Uterus (tissue), 4 donors: Measurements from ENCODE around the gene PACS1. TPM values are rescaled to one million over a fixed set of nuclear protein-coding genes. Genes with fewer than 3 reads are reported as not detected.

Experiments used
- DNase-seq, 2 donors: peaks; one replicate each; pipeline ENCODE4 v3.0.0-alpha.2; 2019 to 2020
- H3K27ac ChIP-seq, 2 donors: fragments of 200-600 bp; sonication (generic); 1 replicate in 1 of 2; 2 replicates in 1 of 2; pipeline ENCODE4 v1.5.1; 2016 to 2018
- H3K27me3 ChIP-seq, 2 donors: fragments of 200-600 bp; sonication (generic); one replicate each; pipeline ENCODE4 v1.5.1; 2018 to 2019; ENCODE audit warnings: control low read depth in 1 of 2
- H3K36me3 ChIP-seq, 2 donors: fragments of 200-600 bp; sonication (generic); one replicate each; pipeline ENCODE4 v1.5.1; 2019; ENCODE audit warnings: control low read depth in 1 of 2
- H3K4me1 ChIP-seq, 2 donors: fragments of 200-600 bp; sonication (generic); one replicate each; pipeline ENCODE4 v1.5.1; 2018 to 2019; ENCODE audit warnings: control low read depth in 1 of 2
- H3K4me3 ChIP-seq, 2 donors: fragments of 200-600 bp; sonication (generic); 1 replicate in 1 of 2; 2 replicates in 1 of 2; pipeline ENCODE4 v1.5.1; 2018 to 2019; ENCODE audit warnings: mild to moderate bottlenecking in 1 of 2
- H3K9me3 ChIP-seq, 2 donors: fragments of 200-600 bp; sonication (generic); one replicate each; pipeline ENCODE4 v1.5.1; 2019; ENCODE audit warnings: control low read depth in 1 of 2
- CTCF ChIP-seq, 4 experiments: fragments of 200-600 bp in 2 of 4; fragments of 450-650 bp in 2 of 4; sonication (generic) in 2 of 4; IDR thresholded peaks; one replicate each; pipeline ENCODE4 v1.5.1; 2016 to 2019; ENCODE audit warnings: antibody characterized with exemption in 4 of 4, mild to moderate bottlenecking in 2 of 4, moderate library complexity in 1 of 4
- POLR2A ChIP-seq, 2 donors: fragments of 450-650 bp; IDR thresholded peaks; one replicate each; pipeline ENCODE4 v1.6.1; 2016; ENCODE audit warnings: antibody characterized with exemption in 2 of 2, mild to moderate bottlenecking in 1 of 2, moderate library complexity in 1 of 2
- intact Hi-C: fragments of 100-400 bp; cut with DNase I; formaldehyde crosslinking; loops from one replicate; pipeline ENCODE4 v1.15.1; 2023; ENCODE audit warnings: low total_unique reads
- total RNA-seq, 4 donors: library from RNA; depleted of rRNA in 3 of 4; stranded (reverse); fragments of >200 nt in 3 of 4; gene quantifications; one replicate each; pipeline versions ENCODE4 v1.1.0 to v1.2.4, GENCODE V29; 2014 to 2023
- donor health status: DM: yes; HTN: yes; CAD: no.

The PACS1 gene
- total RNA-seq, 4 donors from 2014 or later, result 2.9 to 79.2 (median 57.2) TPM

GRCh38 chr11:66032957-66033735 lies 36.9 kb upstream of the PACS1 start:
- no peak overlapping the region for H3K4me3 ChIP-seq
- intact Hi-C loops, result no loop called here
- no peaks in the 10 kb centered on the region for H3K4me1 ChIP-seq
- no peak overlapping the region for H3K27ac ChIP-seq
- H3K27me3 ChIP-seq, result no peaks in the 10 kb centered on the region
- no peaks in the 10 kb centered on the region for H3K9me3 ChIP-seq
- no peaks in the 10 kb centered on the region for H3K36me3 ChIP-seq
- no peak for DNase-seq
- no peak for TF ChIP-seq CTCF (IDR thresholded peaks at IDR 0.05)
- no peak for TF ChIP-seq POLR2A (IDR thresholded peaks at IDR 0.05)

DNA sequence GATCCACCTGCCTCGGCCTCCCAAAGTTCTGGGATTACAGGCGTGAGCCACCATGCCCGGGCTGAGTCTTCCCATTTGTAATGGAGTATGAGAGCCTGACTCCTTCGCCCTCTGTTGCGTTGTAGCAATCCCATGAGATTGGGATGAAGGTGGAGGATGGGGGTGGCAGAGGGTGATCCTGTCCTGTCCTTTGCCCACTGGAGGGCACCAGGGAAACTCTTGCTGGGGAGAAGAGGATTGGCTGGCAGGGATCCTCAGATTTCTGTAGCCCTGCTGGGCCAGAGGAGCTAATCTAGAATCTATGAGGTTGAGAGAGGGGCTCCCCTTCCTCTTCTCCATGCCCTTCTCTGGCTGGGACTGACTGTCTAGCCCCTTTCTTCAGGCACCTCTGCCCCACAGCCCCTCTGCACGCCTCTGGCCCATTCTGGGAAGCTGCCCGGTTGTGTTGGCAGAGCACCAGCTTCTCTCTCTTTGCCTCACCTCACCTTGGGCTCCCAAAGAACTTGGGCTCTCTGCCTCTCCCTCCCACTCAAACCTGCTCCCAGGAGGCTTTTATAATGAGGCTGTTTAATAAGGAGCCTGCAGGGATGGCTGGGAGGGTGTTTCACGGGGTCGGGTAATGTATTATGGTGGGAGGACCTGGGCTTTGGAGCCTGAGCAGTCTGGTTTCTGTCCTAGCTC lies 34.3 kb upstream of the PACS1 start:
- TF ChIP-seq CTCF (IDR thresholded peaks at IDR 0.05), result no peak
- no peak for TF ChIP-seq POLR2A (IDR thresholded peaks at IDR 0.05)
- Histone ChIP-seq H3K4me3 (no peak overlapping the region), H3K27me3 (no peaks in the 10 kb centered on the region), H3K4me1 (no peaks in the 10 kb centered on the region), H3K27ac (no peak overlapping the region), H3K36me3 (no peaks in the 10 kb centered on the region), H3K9me3 (no peaks in the 10 kb centered on the region)
- DNase-seq, result no peak
- intact Hi-C loops, result no loop called here

GRCh38 chr11:66036334-66036710 lies 33.8 kb upstream of the PACS1 start:
- DNase-seq, result no peak
- TF ChIP-seq CTCF (IDR thresholded peaks at IDR 0.05) (no peak), POLR2A (IDR thresholded peaks at IDR 0.05) (no peak)
- Histone ChIP-seq H3K27ac (no peak overlapping the region), H3K36me3 (no peaks in the 10 kb centered on the region), H3K27me3 (no peaks in the 10 kb centered on the region), H3K9me3 (no peaks in the 10 kb centered on the region), H3K4me3 (no peak overlapping the region), H3K4me1 (no peaks in the 10 kb centered on the region)
- intact Hi-C loops, result no loop called here

GRCh38 chr11:66037327-66037726 lies 32.7 kb upstream of the PACS1 start:
- Histone ChIP-seq H3K36me3 (no peaks in the 10 kb centered on the region), H3K27me3 (no peaks in the 10 kb centered on the region), H3K4me3 (no peak overlapping the region), H3K9me3 (no peaks in the 10 kb centered on the region), H3K27ac (no peak overlapping the region), H3K4me1 (no peaks in the 10 kb centered on the region)
- DNase-seq, result no peak
- intact Hi-C loops, result no loop called here
- TF ChIP-seq CTCF (IDR thresholded peaks at IDR 0.05) (no peak), POLR2A (IDR thresholded peaks at IDR 0.05) (no peak)

DNA sequence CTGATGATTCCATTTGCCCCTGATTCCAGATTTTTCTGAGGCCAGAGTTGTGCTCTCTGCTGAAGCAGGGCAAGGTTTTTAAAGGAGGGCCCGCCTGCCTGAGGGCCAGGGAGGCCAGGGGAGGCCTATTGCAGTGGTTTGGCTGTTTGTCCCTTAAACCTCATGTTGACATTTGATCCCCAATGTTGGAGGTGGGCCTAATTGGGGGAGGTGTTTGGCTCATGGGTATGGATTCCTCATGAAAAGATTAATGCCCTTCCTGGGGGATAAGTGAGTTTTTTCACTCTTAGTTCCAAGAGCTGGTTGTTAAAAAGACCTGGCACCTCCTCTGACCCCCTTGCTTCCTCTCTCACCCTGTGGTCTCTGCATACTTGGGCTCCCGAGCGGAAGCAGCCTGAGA lies 30.3 kb upstream of the PACS1 start:
- DNase-seq, result no peak
- H3K9me3 ChIP-seq, result no peaks in the 10 kb centered on the region
- H3K4me3 ChIP-seq, result no peak overlapping the region
- intact Hi-C loops, result no loop called here
- no peaks in the 10 kb centered on the region for H3K27me3 ChIP-seq
- no peak overlapping the region for H3K27ac ChIP-seq
- no peaks in the 10 kb centered on the region for H3K36me3 ChIP-seq
- no peak for TF ChIP-seq POLR2A (IDR thresholded peaks at IDR 0.05)
- no peak for TF ChIP-seq CTCF (IDR thresholded peaks at IDR 0.05)
- no peaks in the 10 kb centered on the region for H3K4me1 ChIP-seq
